ENCODE results near the gene SPATS2L. TPM values are rescaled to one million over a fixed set of nuclear protein-coding genes. Genes with fewer than 3 reads are reported as not detected.

SPATS2L gene, protein sequence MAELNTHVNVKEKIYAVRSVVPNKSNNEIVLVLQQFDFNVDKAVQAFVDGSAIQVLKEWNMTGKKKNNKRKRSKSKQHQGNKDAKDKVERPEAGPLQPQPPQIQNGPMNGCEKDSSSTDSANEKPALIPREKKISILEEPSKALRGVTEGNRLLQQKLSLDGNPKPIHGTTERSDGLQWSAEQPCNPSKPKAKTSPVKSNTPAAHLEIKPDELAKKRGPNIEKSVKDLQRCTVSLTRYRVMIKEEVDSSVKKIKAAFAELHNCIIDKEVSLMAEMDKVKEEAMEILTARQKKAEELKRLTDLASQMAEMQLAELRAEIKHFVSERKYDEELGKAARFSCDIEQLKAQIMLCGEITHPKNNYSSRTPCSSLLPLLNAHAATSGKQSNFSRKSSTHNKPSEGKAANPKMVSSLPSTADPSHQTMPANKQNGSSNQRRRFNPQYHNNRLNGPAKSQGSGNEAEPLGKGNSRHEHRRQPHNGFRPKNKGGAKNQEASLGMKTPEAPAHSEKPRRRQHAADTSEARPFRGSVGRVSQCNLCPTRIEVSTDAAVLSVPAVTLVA
- 114 to 133 TPM (median 125 TPM) in 5 replicates for total RNA-seq (2022; extraction: Qiagen RNA extraction)

DNA sequence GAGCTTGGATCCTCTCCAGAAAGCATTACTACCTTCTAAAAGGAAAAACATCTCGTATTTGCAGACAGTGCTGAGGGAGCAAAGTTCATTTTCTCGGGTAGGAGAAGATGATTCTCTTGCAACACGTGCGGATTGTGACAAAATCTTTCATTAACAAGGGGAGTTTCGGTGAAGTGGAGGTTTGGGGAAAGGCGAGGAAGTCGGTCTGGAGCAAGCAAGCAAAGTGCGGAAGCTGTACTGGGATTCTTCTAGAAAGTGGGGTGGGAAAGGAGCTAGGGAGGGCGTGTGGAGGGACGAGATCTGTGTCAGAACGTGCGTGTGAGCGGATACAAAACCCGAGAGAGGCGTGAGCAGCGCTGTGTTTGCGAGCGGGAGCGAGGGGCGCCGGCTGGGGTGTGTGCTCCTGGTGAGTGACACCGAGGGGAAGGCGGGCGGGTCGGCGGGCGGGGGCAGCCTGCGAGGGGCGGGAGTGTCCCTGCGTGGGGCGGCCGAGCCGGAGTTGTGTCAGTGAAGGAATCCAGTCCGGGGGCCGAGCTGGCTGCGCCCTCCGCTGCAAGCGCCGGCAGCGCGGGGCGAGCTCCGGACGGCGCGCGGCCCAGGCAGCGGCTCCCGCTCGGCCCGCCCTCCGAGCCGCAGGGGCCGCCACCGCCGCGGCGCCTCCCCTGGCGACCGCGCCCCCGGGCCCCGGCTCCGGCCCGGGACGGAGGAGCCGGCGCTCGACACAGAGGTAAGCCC is at the start of gene SPATS2L:
SPATS2L (plus strand) TSS at position 498 of the 735 bp plus-strand sequence. CDS start 82,552 bp downstream, outside the sequence.

DNA sequence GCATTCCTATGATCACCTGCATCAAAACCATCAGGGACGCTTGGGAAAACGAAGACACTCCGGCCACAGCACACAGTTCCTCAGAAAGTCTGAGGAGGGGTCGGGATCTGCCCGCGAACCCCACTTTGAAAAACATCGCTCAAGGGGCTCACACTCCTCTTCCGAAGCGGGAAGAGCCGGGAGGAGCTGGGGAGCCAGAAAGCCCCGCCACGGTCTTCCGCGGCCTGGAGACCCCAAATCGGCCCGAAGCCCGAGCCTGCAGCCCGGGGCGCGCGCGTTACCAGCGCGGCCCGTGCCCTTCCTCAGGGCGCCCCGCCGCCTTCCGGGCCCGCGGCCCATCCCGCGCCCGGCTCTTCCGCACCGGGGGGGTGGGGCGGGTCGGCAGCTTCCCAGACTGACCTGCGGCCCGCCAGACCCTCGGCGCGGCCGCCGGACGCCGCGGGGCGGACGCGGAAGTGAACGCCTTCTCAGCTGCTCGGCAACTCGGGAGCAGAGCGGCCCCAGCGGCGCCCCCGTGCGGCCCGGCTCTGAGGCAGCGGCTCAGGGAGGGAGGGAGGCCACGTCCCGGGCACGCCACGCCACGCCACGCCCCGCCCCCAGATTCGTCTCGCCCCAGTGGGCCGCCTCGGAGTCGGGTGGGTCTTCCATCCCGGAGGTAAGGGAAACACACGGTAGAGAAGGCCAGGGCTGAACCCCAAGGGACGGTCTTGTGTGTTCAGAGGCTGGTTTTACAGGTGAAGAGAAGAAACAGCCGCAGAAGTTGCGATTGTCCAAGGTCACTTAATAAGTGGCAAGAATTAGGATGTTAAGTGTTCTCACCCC is 203.3 kb downstream of the SPATS2L start, which contains the start of gene KCTD18:
KCTD18 (minus strand) TSS at position 457 of the 822 bp plus-strand sequence. CDS start 3,052 bp downstream, outside the sequence.

DNA sequence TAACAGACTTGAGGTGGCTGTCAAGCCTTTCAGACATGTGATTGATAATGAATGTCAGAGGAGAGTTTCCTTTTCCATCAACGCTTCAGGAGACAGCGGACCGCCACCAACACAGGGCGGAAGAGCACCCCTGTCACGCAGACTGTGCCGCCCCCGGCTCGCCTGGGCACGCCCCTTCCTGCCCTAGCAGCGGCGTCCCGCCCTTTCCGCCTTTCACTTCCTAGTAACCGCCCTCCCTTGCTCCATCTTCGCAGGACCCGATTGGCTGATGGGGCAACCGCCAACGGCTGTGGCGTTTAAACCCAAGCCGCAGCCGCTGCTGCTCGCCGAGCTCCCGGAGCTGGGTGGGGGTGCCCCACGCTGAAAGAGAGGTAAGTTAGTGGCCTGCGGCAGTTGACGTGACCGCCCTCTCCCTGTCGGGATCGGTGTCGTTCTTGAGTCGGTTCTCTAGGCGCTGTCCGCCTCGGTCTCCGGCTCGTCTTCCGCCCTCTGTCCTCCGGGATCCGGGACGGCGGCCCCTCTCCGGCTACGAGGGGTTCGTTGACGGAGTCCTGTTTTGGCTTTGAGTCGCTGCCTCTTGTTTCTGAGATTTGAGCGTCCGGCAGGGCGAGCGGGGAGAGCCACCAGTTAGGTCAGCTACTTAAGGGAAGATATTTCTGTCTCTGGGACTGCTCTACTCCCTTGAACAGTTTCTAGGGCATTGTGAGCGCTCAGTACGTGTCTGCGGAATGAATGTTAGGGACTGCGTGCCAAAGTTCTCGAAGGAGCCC is 219.6 kb downstream of the SPATS2L start, which contains the start of gene SGO2:
SGO2 (plus strand) TSS at position 326 of the 770 bp plus-strand sequence. CDS start 6,769 bp downstream, outside the sequence.

Other genes with a start within 250 kb of the SPATS2L start
- gene KCTD18, start 203.4 kb downstream of the SPATS2L start, total RNA-seq (2022; extraction: Qiagen RNA extraction) = 10.6 to 13.3 TPM (median 10.8 TPM) in 5 replicates
- 10.8 to 17.5 TPM (median 13.2 TPM) in 5 replicates for gene SGO2, start 219.5 kb downstream of the SPATS2L start, total RNA-seq (2022; extraction: Qiagen RNA extraction)

Data from A549 treated with Hydrocortisone at 1 μM for 4 hours (cell line).